NK-92 (cell line): Measurements from ENCODE around the gene GATAD2A.

Experiments
- DNase-seq: peaks from one replicate; lab custom pipeline; 2025; ENCODE audit not compliant: unreplicated experiment; lab: John Stamatoyannopoulos, UW

GATAD2A gene

DNA sequence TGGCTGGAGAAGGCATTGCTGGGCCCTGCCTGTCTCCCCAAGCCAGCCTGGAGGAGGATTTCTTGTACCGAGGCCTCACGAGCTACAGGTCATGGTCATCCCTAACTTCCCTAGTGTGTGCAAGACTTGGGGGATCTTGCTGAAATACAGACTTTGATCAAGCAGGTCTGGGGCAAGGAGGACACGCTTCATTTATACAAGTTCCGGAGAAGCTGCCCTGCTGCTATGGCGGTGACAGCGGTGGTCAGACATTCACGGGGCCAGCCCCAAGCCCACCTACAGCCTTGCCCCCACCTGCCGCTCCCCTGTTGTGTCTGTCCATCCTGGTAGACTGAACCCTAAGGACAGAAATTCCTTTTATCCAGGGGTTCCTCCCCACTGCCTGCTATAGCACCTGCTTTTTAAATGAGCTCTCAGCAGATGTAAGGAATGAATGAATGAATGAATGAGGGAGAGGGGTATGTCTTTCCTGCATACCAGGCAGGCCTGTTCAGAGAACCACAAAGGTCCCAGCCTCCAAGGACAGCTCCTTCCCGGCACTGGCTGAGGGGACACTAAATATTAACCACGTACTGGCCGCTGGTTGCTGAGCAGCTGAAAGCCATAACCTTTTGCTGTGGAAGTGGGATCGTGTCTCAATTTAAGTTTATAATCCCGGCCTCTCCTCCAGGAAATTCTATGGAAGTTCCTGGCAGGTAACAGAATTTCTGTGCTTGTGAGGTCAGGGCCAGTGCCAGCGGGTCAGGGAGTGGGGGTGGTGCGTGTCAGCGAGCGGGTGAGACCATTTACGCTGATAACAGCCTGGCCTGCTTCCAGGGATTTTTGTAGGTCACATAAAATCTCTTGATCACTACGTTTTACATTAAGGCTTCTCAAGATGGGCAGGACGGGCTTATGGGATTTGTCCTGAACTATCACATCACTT is 82.7 kb downstream of the GATAD2A start:
- DNase-seq = no peak

DNA sequence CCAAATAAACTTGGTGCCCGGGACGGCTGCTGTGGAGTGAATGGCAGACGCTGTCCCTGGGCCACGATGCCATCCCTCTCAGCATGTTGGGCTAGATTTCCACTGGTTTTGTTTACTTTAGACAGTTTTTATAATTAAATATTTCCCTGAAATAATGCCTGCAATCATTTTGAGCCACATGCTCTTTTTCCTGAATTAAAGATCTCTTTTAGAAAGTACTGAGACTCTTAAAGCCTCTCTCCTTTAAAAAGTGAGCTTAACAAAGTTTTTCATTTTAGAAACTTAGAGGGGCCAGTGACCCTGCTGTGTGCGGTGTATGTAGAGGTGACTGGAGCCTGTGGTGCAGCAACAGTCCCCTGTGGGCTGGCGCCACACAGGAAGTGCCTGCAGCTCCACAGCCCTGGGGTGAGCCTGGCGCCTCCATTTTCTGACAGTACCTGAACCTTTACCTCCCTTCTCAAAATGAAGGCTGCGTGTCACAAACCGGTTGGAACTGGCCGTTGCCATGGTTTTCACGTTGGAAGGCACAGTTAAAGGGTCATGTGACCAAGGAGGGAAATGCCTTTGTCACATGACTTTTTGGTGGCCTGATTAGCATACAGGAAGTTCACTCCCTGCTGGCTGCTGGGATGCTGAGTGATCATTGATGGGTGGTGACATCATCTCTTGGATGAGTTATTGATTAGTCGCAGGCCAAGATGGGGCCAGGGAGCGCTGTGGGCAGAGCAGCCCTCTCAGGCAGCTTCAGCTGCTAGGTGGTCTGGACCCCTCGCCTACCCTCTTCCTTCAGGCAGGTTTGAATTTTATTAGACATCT is 83.6 kb downstream of the GATAD2A start:
- no peak for DNase-seq

DNA sequence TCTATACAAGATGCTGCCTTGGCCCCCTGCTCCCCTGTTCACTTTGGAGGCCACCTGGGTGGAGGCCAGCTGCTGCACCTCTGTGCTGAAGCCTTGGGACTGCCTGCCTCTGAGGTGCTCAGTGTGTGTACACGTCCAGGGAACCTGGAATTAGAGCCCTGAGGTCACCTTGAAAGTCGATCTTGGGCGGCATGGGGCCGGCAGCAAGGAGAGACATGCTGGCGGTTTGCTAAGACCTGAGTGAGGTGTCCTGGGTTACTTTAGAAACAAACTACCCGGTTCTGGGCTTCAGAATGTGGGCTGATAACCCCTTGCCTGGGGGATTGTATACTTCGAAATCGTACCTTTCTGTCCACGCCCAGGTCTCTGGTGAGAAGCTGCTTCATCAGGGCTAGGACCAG is 84.3 kb downstream of the GATAD2A start:
- DNase-seq = no peak

DNA sequence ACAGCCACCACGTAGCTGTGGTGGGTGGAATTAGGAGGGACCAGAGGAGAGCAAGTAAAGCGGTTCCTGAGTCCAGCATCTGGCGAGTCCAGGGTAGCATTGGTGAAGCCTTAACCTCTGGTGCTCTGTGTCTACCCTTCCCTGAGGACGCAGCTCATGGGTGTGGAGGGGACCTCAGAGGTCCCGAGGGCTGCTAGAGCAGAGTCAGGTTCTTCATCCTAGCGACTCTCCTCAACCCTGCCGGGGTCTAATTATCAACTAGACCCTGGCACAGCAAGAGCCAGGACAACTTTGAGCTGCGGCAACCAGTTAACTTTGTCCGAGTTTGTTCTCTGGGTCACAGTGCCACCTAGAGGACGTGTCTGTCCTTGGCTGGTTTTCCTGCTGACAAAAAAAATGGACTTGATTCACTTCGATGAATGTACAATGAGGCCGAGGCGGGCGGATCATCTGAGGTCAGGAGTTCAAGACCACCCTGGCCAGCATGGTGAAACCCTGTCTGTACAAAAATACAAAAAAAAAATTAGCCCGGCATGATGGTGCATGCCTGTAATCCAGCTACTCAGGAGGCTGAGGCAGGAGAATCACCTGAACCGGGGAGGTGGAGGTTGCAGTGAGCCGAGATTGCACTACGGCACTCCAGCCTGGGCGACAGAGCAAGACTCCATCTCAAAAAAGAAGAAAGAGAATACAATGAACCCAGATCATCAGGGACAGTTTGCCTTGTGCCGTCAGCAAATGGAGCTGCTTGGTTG is 84.9 kb downstream of the GATAD2A start:
- no peak for DNase-seq

DNA sequence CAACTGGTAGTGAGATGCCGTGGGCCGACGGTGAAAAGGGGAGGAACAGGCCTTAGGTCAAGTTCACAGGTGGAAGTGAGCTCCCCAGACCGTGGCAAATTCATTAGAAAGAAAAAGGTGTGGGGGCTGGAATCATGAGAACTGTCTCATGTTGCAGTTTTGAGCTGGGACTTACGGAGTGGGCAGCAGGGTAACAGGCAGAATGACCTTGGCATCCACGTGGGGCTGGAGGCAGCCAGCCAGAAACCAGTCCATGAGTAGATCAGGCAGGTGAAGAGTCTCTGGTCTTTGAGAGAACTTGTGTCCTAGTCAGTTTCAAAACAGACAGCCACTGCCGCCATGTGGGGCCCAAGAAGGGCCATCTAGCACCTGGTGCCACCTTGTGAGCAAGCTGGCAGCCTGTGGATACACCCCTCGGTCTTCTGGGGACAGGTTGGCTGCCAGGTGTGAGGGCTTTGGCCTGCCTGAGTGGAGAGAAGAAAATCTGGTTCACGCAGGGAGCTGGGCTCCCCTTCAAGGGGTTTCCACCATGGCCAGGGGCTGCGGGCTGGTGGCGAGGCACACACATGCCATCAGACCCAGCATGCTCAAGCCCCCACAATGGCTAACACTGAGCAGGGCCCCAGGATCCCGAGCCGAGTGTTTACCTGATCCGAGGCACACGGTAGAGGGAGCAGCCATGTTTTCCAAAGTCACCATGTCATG is 86.0 kb downstream of the GATAD2A start:
- DNase-seq = no peak

DNA sequence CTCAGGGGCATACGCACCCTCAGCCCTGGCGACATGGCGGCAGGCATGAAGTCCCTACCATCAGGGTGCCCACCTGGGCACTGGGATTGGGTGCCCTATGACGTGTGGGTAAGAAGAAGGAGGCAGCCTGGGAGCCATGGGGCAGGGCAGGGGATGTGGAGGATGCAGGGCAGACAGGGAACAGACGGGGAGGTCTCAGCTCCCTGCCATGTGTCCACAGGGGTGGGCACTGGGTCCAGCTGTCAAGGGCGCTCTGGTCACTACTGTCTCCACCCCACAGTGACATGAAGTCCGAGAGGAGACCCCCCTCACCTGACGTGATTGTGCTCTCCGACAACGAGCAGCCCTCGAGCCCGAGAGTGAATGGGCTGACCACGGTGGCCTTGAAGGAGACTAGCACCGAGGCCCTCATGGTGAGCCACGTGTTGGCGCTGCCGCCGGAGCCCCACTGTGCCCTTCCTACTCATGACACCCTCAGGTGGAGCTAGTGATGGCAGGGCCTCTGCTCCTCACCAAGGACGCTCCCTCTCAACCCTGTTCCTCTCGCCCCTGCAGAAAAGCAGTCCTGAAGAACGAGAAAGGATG is 86.6 kb downstream of the GATAD2A start:
- no peak for DNase-seq

DNA sequence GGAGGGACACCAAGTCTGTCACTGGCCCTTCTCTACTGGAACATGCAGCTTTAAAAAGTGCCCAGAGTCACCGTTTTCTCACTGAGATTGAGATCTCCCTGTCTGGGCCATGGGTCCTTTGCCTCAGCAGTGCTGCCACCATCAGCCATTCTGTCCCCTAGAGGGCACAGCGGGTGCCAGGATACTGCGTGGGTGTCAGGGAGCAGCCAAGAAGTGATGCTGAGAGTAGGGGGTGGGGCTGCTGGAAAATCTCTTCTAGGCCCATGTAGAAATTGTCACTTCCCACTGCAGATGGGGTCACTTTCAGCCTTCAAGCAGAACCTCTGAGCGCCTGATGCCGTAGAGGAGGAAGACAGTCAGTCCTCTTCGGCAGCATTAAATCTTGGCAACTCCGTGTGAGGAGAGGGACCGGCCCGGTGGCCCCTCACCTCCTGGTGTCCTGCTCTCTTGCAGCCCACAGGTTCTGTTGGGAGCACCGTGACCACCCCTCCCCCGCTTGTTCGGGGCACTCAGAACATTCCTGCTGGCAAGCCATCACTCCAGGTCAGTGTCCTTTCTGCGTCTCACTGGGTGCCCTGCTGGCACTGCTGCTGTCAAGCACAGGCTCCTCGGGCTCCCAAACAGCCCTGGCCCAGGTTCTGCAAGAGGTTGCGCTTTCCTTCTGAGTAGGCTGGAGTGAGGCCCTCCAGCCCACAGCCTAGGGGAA is 88.5 kb downstream of the GATAD2A start:
- no peak for DNase-seq

DNA sequence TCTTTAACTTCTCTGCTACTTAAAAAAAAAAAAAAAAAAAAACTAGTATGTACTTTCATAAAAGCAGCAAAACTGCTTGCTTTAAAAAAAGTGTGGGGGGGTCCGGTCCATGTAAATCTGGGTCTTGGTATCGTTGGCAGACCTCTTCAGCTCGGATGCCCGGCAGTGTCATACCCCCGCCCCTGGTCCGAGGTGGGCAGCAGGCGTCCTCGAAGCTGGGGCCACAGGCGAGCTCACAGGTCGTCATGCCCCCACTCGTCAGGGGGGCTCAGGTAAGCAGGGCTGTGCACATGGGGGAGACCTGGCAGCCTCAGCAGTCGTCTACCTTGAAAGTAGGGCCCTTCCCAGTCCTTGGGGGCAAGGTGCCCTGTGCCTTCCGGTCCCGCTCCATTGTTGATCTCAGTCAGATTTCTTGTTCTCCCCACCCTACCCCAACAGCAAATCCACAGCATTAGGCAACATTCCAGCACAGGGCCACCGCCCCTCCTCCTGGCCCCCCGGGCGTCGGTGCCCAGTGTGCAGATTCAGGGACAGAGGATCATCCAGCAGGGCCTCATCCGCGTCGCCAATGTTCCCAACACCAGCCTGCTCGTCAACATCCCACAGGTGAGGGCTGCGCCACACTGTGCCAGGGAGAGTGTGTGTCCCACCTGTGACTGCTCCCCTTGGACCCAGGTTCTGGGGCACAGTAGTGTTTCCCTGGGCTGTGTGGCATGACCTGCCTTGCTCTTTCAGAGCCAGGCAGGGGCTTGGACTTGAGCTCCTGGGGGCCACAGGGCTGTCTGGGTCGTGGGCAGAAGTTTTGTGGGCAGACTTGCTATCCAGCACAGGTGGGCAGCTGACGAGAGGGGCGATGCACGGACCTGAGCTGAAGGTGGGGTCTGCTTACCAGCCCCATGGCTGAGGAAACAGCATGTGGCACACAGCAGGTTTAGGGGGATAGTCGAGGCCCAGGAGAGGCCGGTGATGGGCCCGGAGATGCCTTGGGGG is 90.4 kb downstream of the GATAD2A start:
- DNase-seq = no peak

DNA sequence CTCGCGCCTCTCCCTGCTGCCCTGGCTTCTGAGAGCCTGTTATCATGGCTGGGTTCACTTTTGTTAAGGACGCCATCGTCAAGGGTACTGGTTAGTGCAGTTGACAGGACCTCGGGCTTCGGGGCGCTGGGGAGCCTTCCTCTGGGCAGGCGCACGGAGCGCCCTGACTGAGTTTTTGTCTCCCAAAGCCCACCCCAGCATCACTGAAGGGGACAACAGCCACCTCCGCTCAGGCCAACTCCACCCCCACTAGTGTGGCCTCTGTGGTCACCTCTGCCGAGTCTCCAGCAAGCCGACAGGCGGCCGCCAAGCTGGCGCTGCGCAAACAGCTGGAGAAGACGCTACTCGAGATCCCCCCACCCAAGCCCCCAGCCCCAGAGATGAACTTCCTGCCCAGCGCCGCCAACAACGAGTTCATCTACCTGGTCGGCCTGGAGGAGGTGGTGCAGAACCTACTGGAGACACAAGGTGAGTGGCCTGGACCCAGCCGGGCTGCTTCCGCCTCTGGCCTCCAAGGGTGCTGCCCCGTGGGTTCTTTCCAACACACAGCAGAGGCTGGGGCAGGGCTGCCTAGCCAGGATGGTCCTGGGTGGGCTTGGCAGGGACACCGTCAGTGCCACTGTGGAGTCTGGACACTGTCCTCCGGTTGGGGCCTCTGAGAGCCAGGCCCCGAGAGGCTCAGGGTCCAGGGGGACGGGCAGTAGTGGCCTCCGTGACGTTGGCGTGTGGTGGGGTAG is 92.9 kb downstream of the GATAD2A start:
- DNase-seq = no peak

DNA sequence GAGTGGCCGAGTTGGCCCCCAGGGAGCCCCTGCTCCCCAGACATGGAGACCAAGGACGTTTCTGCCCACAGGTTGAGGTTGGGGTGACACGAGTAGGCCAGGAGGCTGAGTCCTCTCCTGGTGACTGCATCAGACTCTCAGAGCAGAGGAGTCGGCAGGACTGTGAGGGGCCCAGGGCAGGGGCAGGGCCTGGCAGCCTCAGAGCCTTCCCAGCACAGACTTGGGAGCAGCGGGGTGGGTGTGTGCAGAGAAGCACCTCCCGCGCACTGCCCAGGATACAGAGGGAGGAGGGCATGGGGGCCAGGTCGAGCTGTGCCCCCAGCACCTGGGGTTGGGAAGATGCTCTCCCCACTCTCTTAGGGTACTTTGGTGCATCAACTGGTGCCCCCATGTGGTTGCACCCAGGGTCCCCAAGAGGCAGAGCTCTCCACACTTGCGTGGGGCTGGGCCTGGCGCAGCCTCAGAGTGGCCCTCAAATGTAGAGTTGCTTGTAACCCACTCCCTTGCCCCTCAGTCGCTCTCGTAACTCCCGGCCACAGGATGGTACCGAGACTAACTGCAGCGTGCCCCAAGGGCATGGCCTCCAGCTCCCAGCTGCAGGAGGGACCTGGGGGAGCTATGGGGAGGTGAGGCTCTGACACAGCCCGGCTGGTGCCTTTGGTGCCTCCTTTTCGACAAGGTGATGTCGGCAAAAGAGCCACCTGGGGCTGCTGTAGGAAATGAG is 94.0 kb downstream of the GATAD2A start:
- DNase-seq = no peak

DNA sequence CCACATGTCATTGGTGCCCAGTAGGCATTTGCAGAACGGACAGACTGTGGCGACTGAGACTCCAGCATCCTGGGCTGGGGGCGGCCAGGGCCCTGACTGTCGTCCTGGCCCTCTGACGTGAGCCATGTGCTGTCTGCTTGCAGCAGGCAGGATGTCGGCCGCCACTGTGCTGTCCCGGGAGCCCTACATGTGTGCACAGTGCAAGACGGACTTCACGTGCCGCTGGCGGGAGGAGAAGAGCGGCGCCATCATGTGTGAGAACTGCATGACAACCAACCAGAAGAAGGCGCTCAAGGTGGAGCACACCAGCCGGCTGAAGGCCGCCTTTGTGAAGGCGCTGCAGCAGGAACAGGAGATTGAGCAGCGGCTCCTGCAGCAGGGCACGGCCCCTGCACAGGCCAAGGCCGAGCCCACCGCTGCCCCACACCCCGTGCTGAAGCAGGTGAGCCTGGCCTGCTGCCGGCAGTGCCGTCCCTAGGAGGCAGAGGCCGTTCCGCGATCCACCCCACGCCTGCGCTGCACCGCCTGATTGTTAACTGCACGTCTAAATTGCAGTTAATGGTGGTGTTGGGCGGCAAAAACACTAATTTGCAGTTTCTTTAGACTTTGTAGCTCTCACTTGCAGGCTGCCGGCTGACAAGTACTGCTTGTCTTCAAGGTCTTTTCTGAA is 95.6 kb downstream of the GATAD2A start:
- no peak for DNase-seq

DNA sequence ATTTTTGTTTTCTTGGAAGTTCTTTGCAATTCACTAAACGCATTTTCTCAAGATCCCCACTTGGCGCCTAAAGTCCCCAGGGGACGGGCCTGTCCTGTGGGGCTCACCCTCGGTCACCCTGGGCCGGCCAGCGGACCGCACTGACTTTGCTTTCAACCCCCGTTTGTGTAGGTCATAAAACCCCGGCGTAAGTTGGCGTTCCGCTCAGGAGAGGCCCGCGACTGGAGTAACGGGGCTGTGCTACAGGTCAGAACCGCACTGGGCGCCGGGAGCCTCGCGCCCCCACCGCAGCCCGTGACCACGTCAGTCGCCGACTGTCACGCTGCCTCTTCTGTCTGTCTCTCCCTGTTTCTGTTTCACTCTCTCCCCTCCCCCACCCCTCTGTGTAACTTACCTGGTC is 96.3 kb downstream of the GATAD2A start:
- DNase-seq = no peak

DNA sequence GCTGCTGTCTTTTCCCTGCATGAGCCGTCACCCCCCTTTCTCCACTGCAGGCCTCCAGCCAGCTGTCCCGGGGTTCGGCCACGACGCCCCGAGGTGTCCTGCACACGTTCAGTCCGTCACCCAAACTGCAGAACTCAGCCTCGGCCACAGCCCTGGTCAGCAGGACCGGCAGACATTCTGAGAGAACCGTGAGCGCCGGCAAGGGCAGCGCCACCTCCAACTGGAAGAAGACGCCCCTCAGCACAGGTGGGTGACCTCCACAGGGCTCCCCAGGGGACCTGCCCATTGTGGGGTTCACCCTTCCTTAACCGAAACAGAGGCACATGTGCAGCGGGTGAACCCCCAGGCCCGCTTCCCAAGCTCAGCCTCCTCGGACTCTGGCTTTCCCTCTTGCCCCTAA is 96.8 kb downstream of the GATAD2A start:
- no peak for DNase-seq

DNA sequence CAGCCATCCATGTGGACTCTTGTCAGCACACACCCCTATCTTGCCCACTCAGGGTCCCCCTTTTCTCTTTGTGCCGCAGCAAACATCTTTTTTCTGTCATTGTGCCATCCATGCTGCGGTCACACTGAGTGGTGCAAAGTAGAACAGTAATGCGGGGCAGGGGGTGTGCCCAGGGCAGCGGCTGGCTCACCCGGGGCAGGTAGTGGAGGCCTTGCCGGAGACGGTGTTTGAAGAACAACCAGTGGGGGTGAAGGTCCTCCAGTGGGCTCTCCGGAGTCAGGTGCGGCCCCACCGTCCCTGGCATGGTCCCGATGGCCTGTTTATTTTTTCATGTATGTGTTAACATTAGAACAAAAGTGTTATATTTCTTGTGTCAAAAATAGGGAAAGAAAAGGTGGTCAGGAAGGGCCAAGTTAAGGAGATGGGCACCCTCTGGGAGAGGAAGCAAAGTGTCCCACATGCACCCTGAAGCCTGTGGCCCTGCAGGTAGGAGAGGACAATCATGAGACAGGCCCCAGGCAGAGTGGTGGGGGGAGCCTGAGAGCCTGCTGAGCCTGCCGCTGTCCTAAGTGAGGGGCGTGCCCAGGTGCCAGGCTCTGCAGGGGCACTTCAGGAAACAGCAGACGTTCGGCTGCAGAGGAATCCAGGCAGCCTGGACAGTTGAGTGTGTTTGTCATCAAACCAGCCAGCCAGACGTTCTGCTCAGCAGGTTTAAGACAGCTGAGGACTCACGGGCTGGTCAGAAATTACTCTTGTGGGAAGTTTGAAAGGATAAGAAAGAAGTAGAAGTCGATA is 97.5 kb downstream of the GATAD2A start:
- DNase-seq = no peak

DNA sequence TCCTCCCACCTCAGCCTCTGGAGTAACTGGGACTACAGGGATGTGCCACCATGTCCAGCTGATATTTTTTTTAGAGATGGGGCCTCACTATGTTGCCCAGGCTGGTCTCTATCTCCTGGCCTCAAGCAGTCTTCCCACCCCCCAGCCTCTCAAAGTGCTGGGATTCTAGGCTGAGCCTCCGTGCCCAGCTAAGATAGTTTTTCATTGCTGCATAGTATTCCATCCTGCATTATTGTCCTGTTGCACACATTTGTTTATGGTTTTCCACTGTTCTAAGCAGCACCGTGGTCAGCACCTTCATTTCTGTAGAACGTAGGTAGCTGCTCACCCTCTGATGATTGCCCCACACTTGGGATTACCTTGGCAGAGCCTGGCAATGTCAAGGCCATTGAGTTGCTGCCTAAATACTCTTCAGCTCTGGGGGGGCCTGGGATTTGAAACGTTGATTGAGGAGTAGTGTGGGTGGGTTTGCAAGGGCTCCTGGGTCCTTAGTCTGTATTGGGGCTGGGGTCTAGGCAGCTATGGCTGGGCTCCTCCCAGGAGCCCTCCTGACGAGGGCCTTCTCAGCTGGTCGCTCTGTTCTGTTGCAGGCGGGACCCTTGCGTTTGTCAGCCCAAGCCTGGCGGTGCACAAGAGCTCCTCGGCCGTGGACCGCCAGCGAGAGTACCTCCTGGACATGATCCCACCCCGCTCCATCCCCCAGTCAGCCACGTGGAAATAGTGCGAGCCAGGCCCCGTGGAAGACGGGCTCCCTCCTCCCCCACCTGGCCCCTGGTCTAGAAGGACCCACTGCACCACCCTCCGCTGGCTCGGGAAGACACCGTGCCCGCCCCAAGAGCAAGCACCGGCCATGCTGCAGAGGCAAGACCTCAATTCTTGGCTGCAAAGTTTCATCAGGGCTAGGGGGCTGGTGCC is 99.5 kb downstream of the GATAD2A start:
- DNase-seq = no peak
